ENCODE measurements around the gene GPR50.

DNA sequence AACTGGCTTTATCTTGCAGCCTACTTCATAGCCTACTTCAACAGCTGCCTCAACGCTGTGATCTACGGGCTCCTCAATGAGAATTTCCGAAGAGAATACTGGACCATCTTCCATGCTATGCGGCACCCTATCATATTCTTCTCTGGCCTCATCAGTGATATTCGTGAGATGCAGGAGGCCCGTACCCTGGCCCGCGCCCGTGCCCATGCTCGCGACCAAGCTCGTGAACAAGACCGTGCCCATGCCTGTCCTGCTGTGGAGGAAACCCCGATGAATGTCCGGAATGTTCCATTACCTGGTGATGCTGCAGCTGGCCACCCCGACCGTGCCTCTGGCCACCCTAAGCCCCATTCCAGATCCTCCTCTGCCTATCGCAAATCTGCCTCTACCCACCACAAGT is 4.0 kb downstream of the GPR50 start:
- TF ChIP-seq CTCF (IDR thresholded peaks at IDR 0.05): no peak
- no peak for TF ChIP-seq POLR2AphosphoS5 (IDR thresholded peaks at IDR 0.05)
- TF ChIP-seq POLR2A (IDR thresholded peaks at IDR 0.05): no peak
- TF ChIP-seq EP300 (IDR thresholded peaks at IDR 0.05): no peak

Data from gastroesophageal sphincter (tissue), 3 donors.